SK-N-DZ (cell line): ENCODE measurements around the gene IQGAP1.
A peak's percentile ranks its signal among the peaks of the same experiment; 100 is the strongest.
"Not testable (repeated sequence)": the region's sequence is repeated elsewhere in the genome, so short reads cannot be mapped to it uniquely, and the experiment has no call there.

Source experiments
- DNase-seq: peaks from one replicate; pipeline ENCODE4 v3.0.0-alpha.2; 2015; ENCODE audit warnings: low spot score
- small RNA-seq, 2 experiments: library from RNA; depleted of rRNA; stranded (forward); fragments of <200 nt; gene quantifications; one replicate each; pipeline ENCODE3, GENCODE V24; 2014

Gene IQGAP1

DNA sequence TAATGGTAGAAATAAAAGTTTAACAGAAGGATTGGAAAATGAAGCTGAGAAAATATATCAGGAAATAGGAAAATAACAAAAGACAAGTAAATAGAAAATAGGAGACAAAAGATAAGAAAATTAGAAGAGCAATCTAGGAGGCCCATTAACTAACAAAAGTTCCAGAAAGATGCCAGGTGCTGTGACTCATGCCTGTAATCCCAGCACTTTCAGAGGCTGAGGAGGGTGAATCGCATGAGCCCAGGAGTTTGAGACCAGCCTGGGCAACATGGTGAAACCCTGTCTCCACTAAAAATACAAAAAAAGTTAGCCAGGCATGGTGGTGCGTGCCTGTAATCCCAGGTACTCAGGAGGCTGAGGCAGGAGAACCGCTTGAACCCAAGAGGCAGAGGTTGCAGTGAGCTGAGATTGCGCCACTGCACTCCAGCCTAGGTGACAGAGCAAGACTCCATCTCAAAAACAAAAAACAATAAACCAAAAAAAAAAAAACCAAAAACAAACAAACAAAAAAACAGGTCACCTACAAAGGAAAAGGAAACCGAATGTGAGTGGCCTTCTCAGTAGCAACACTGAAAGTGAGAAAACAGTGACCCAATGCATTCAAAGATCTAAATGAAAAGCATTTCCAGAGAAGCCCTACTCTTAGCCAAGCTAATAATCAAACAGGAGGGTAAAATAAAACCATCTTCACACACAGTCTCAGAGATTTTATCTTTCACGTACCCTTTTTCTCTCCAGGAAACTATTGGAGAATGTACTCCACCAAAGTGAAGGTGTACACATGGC is 136.2 kb downstream of the IQGAP1 start:
- not testable (repeated sequence) for DNase-seq

DNA sequence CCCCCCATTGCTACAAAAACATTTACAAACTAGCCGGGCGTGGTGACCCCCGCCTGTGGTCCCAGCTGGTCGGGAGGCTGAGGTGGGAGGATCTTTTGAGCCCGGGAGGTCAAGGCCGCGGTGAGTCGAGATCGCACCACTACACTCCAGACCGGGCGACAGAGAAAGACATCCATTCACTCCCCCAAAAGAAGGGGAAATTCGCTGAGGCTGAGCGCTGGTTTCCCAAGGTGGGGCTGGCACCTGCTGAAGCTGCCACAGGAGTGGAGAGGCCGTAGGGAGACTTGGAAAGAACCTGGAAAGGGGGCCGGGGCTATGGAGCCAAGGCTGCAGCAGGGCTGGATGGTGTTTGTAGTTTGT is 140.9 kb downstream of the IQGAP1 start:
- DNase-seq, result no peak

DNA sequence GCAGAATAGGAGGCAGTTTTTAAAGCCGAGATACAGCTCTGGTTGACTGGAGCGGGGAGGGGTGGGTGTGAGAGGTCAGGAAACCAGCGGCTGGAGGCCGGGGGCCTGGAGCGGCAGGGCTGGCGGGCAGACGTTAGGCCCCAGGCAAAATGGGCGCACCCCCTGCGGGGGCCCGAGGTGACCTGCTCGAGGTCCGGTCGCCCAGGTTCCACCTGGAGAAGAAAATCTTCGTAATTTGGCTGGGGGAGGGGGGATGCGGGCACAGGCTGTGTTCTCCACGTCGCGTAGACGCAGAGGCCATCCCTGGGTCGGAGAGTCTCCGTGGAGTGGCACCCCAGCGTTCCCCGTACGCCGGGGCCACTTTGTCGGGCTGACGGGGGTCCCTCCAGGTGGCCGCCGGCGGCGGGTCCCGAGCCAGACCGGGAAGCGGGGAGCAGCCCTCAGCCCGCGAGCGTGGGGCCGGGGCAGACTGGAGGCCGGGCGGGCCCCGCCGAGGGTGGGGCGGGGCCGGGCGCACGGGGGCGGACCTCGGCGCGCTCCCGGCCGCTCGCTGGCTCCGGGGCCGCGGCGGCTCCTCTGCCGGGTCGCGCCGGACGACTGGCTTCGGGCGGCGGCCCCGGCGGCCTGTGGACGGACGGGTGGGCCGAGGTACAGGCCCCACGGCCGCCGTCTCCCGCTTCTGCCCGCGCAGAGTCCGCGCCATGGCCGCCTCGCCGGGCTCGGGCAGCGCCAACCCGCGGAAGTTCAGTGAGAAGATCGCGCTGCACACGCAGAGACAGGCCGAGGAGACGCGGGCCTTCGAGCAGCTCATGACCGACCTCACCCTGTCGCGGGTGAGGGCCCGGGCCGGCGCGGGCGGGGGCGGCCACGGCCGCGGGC is 141.6 kb downstream of the IQGAP1 start, which contains the start of gene CRTC3:
CRTC3 (plus strand) TSS at position 553 of the 879 bp plus-strand sequence; CDS start at position 702, 149 bp downstream.
- peak; percentile 29 for DNase-seq

DNA sequence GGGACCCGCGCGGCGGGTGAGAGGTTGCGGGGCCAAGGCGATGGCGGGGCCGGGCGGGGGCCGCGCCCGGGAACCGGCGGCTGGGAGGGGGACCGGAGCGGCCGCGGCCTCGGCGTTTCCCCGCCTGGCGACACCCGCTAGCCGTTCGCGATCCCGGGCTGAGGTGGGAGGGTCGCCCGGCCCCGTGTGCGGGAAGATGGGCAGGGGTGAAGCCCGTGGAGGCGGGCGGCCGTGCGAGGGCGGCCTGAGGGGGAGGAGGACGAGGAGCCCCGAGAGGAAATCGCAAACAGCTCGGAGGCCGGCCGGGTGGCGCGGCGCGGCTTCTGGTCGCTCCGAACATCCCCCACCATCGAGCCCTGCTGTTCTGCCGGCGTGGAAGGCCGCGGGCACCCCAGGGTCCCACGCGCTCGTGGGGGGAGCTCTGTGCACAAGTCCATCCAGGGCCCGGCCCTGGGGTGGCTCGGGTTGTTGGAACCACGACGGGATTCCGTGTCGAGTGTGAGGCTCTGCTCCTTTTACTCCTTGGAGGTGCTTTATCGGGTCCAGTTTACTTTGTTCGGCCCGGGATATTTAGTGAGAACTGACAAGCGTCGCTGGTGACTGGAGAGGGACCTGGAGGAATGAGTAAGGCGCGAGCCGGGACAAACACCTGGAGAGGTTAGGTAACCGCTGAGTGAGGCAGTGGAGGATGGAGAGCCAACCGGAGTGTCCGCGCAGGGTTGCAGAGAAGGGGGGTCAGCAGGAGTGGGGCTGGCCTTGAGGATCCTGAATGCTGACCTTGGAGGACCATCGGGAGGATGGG is 142.4 kb downstream of the IQGAP1 start:
- DNase-seq, result peak; percentile 32

DNA sequence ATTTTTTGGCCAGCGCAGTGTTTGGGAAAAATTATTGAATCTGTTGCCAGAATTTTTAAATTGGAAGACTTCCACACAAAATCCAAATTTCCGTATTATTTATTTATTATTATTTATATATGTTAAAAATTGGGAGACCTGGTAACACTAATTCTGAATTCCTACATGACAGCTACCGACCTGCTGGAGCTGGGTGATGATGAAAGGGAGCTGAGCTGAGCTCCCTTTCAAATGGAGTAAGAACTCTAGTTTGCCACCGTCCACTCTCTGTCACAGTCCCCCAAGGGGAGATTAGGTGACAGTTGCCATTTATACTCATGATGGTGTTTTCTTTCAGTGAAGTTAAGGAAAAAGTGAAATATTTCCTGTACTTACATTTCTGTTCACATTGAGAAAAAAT is 143.1 kb downstream of the IQGAP1 start:
- no peak for DNase-seq

DNA sequence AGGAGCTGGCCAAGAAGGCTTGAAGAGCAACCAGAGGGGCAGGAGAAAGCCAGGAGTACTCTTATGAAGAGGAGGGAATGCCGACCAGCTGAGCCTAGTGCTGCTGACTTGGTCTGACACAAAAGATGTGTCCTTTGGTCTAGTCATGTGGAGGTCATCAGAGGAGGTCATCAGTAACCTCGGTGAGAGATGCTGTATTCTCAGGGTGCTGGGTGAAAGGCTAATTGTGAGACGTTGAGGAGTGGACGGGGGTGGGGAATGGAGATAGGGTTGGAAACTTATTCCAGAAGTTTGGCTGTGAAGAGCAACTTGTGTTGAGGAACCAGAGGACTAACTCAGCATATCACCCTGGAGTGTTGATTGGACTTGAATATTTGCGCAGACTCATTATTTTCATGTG is 147.2 kb downstream of the IQGAP1 start:
- DNase-seq, result no peak

DNA sequence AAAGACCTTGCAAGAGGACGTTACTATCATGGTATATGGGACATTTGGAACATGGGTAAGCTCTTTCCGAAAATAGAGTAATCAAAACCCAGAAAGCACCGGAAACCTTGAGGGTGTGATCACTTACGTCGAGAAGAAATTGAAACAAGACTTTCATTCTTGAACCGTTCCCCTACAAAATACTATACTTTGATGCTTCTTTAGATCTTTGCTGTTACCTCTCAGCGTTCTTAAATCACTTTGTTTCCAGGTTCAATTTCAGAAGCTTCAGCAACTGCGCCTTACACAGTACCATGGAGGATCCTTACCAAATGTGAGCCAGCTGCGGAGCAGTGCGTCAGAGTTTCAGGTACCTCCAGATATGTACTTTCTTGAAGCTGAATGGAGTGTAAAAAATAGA is 151.7 kb downstream of the IQGAP1 start:
- no peak for DNase-seq

DNA sequence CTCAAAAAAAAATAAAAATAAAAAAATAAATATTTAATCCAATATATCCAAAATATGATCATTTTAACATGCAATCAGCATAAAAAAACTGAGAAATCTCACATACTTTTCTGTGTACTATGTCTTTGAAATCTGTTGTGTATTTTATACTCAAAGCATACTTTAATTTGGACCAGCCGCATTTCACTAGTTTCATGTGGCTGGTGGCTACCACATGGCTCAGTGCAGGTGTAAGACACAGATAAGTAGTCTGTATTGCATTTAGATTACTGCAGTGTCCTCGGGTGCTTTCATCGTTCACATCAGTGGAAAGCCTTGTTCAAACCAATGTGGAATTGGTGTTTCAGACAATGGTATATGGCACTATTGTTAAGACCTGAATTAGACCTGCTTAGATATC is 152.7 kb downstream of the IQGAP1 start:
- no peak for DNase-seq

DNA sequence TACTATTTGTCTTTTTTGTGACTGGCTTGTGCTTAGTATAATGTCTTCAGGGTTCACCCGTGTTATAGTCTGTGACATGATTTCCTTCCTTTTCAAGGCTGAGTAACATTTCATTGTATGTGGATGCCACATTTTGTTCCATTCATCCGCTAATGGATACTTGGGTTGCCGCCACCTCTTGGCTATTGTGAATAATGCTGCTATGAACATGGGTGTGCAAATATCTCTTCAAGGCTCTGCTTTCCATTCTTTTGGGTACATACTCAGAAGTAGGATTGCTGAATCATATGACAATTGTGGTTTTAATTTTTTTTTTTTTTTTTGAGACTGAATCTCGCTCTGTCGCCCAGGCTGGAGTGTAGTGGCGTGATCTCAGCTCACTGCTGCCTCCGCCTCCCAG is 157.1 kb downstream of the IQGAP1 start:
- DNase-seq, result no peak

DNA sequence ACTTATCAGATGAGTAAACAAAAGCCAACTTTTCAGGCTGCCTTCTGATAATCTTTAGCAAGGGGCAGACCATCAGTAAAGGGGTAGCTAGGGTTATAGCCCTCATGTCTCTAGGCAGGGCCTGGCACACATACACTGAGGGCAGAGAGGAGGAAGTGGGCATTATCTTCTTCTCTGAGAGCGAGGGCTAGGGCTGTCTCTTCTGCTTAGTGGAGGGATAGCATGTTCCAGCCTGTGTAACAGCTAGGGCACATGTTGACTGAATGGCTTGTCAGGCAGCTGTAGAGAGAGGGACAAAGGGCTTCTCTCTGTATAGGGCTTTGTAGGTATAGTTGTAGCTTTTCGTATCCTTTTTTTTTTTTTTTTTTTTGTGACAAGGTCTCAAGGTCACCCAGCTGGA is 159.5 kb downstream of the IQGAP1 start:
- no peak for DNase-seq

DNA sequence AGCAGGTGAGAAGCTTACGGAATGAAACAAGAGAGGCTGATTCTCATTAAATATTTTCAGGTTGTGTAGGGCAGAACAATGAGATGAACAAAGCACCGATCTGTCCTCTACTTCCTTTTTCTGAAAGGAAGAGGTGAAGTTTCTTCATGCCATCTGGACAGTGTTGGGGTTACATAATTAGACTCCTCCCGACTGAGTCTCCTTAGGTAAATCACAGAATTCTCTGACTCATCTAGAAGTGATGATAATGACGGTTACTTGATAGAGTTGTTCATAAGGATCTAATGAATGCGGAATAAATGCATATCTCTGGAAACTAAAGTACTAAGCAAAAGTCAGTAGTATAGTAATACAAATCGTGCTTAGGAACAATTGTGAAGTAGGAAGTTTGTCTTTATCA is 162.9 kb downstream of the IQGAP1 start:
- no peak for DNase-seq

Small RNA genes lying within 50 kb of the gene (small RNA-seq; reads per million reads assigned to genes)
- gene NDUFA3P4, result 0 reads per million in 2 experiments
